Naive B cell (primary cell): ENCODE data around the gene TCF12. TPM values are rescaled to one million over a fixed set of nuclear protein-coding genes. Genes with fewer than 3 reads are reported as not detected.

ENCODE experiments used
- ATAC-seq, 2 donors: fragments of 150-1000 bp; cut with Tn5 transposase; 2 replicates each; pipeline ENCODE4 v1.10.0; 2021; ENCODE audit warnings: low read depth in 2 of 2, mild to moderate bottlenecking in 2 of 2, moderate library complexity in 2 of 2
- DNase-seq: peaks from one replicate; pipeline ENCODE4 v3.0.0; 2022
- H3K27ac Mint-ChIP-seq, 6 donors: one replicate each; pipeline ENCODE4 v1.8.0; 2020 to 2022; ENCODE audit warnings: mild to moderate bottlenecking in 6 of 6, mixed read lengths in 6 of 6, moderate library complexity in 5 of 6, inconsistent platforms in 2 of 6
- H3K27me3 Mint-ChIP-seq, 3 donors: one replicate each; pipeline ENCODE4 v1.8.0; 2021 to 2022; ENCODE audit warnings: mixed read lengths in 3 of 3, mild to moderate bottlenecking in 1 of 3
- H3K36me3 Mint-ChIP-seq, 2 donors: one replicate each; pipeline ENCODE4 v1.8.0; 2020 to 2022; ENCODE audit warnings: mixed read lengths in 2 of 2, inconsistent platforms in 1 of 2, mild to moderate bottlenecking in 1 of 2
- H3K4me1 Mint-ChIP-seq, 3 donors: one replicate each; pipeline ENCODE4 v1.8.0; 2020 to 2022; ENCODE audit warnings: mixed read lengths in 3 of 3, inconsistent platforms in 1 of 3, mild to moderate bottlenecking in 1 of 3, moderate library complexity in 1 of 3
- H3K4me3 Mint-ChIP-seq, 8 donors: one replicate each; pipeline ENCODE4 v1.8.0; 2020 to 2022; ENCODE audit warnings: mild to moderate bottlenecking in 8 of 8, mixed read lengths in 8 of 8, moderate library complexity in 8 of 8, inconsistent platforms in 2 of 8
- H3K9me3 Mint-ChIP-seq, 7 donors: one replicate each; pipeline ENCODE4 v1.8.0; 2020 to 2022; ENCODE audit warnings: mixed read lengths in 7 of 7, mild to moderate bottlenecking in 5 of 7, inconsistent platforms in 2 of 7, moderate library complexity in 1 of 7
- polyA plus RNA-seq, 6 donors: library from polyadenylated mRNA; unstranded; fragments of 300-500 nt; fragmentation: Illumina TruSeq; gene quantifications; one replicate each; pipeline ENCODE4 v1.2.3, GENCODE V29; 2021; ENCODE audit warnings: low read depth in 6 of 6

Gene TCF12
- polyA plus RNA-seq, 6 donors from 2014 or later, result 42.0 to 70.9 (median 56.1) TPM

DNA sequence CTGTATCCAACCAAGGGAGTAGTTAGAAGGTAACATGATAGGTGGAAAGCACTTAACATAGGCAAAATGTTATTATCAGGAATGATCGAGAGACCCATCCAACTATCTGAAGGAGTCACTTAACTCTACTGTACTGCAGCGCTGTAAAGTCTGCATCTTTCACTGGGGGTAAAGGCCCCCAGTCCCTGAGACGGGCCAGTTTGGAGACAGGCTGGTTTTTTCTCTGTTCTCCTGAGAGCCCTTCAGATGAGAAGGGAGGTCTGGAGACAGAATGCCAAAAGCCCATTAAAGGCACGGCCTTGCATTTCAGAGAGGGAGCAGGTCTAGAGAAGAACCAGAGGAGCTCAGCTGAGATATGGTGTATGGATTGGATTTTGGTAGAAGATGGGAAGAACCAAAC, 386.6 kb downstream of the TCF12 start:
- H3K36me3 Mint-ChIP-seq, result peaks cover 50 to 61% of the 10 kb centered on the region in 2 donors
- peak overlapping the region; percentile 20 to 99 (median 88) for H3K27ac Mint-ChIP-seq
- no peak for ATAC-seq
- H3K9me3 Mint-ChIP-seq, result no peaks in the 10 kb centered on the region
- H3K4me3 Mint-ChIP-seq, result peak overlapping the region; percentile 96 to 99 (median 98)
- H3K4me1 Mint-ChIP-seq, result peaks cover 60 to 74% (median 61%) of the 10 kb centered on the region in 3 donors
- DNase-seq, result no peak
- no peaks in the 10 kb centered on the region for H3K27me3 Mint-ChIP-seq

DNA sequence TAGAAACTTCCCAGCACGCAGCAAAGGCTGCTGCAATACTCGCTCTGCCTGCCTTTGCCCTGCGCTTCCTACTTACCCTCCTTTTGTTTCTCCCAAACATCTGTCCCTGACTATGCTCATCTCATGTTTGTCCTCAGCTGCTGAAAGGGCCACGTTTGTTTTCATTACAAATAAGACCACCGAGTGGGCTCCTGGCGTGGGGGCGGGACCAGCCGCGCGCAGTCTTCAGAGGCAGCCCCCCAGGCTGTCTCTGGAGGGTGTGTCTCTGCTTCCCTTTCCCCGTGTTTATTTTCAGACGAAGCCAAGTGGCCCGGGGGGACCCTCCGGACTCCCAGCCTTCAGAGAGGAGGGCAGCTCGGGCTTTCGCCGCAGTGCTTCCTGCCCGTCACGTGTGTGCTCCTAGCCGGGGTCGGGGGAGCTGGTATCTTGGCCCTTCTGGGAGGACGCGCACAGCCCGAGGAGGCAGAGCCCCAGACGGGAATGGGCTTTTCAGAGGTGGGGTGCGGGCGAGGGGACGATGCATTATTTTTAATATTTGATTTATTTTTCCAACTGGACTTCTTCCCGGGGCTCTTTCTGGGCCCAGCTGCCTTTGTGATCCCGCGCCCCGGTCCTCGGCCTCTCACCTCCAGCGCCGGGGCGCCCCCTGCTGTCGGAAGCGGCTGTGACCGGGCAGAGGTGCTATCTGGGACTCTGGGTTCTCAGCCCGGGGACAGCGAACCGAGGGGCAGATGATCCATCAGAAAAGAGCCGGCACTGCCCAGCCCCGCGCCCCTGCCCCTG, 387.9 kb downstream of the TCF12 start:
- Mint-ChIP-seq H3K4me1 (peaks cover 67 to 86% (median 73%) of the 10 kb centered on the region in 3 donors), H3K9me3 (no peaks in the 10 kb centered on the region)

DNA sequence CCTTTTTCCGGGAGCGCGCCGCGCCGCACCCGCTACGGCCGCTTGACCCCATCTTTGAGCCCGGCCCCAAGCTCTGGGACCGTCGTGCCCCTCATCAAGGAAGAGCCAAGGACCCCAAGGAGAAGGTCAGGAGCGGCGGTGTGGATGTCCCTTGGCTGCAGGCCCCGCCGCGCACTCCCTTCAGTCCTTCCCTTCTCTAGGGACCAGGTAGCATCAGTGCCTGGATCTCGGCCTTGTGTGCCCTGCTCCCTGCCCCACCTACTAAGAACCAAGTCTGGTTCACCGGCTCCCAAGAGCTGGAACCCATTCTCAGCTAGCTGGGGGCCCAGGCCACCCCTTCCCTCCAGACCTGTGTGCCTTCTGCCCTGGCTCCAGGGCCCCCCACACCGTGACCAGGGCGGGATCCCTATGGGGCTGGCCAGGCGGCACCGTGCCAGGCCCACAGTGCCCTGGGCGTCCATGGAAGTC, 388.5 kb downstream of the TCF12 start:
- Mint-ChIP-seq H3K4me1 (peaks cover 71 to 91% (median 76%) of the 10 kb centered on the region in 3 donors), H3K27me3 (no peaks in the 10 kb centered on the region), H3K27ac (peak overlapping the region; percentile 70 to 99 (median 92)), H3K4me3 (peak overlapping the region; percentile 85 to 99 (median 98)), H3K36me3 (peaks cover 43 to 51% of the 10 kb centered on the region in 2 donors), H3K9me3 (no peaks in the 10 kb centered on the region)
- ATAC-seq (no peak), DNase-seq (no peak)

More for the DNA sequence above, 387.9 kb downstream of the TCF12 start:
- ATAC-seq (peak; percentile 77), DNase-seq (peak; percentile 82)
- H3K27ac Mint-ChIP-seq, result peak overlapping the region; percentile 70 to 99 (median 93)
- no peaks in the 10 kb centered on the region for H3K27me3 Mint-ChIP-seq
- H3K4me3 Mint-ChIP-seq, result peak overlapping the region; percentile 85 to 99 (median 98)
- H3K36me3 Mint-ChIP-seq, result peaks cover 48 to 57% of the 10 kb centered on the region in 2 donors

DNA sequence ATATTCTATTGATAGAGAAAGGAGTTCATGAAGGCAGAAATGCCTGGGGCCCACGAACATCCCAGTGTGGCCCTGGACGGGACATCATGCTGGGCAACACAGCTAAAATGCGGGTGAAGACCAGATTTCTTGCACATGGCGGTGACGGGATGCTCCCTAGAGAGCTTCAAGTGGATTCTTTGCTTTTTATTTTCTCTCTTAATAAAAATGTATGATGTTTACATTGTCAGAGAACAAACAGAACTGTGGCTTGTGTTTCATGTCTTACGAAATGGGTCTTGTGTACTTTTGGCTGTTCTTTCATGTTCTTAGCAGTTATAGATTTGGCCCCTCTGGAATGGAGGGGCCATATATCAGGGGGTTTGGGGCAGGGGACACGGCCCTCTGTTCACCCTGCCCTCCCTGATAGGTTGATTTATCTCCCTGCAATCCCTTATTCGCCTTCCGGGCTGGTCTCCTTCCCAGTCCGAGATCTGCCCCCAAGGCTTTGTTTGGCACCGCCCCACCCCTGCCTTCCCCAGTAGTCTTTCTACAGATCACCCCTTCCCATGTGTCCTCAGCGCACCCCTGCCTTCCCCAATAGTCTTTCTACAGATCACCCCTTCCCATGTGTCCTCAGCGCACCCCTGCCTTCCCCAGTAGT, 389.2 kb downstream of the TCF12 start:
- DNase-seq, result no peak
- Mint-ChIP-seq H3K9me3 (no peaks in the 10 kb centered on the region), H3K36me3 (peaks cover 36 to 45% of the 10 kb centered on the region in 2 donors), H3K4me3 (peak overlapping the region in 7 of 8 donors; percentile 43 to 99 (median 97)), H3K27me3 (no peaks in the 10 kb centered on the region), H3K4me1 (peaks cover 69 to 85% (median 76%) of the 10 kb centered on the region in 3 donors), H3K27ac (peak overlapping the region; percentile 37 to 99 (median 88))
- ATAC-seq, result no peak

DNA sequence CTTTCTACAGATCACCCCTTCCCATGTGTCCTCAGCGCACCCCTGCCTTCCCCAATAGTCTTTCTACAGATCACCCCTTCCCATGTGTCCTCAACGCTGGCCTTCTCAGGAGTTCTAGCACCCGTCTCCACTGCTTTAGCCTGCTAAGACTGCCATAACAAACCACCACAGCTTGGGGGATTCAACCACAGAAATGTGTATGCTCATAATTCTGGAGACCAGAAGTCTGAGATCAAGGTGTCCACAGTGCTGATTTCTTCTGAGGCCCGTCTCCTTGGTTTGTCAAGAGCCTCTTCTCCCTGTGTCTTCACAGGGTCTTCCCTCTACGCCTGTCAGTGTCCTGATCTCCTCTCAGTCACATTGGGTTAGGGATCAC, 389.7 kb downstream of the TCF12 start:
- H3K4me3 Mint-ChIP-seq, result peak overlapping the region in 6 of 8 donors; percentile 21 to 97 (median 51)
- H3K9me3 Mint-ChIP-seq, result no peaks in the 10 kb centered on the region
- no peaks in the 10 kb centered on the region for H3K27me3 Mint-ChIP-seq
- peak overlapping the region; percentile 20 to 99 (median 84) for H3K27ac Mint-ChIP-seq
- DNase-seq (no peak), ATAC-seq (no peak)
- H3K36me3 Mint-ChIP-seq, result peaks cover 31 to 39% of the 10 kb centered on the region in 2 donors
- peaks cover 64 to 85% (median 73%) of the 10 kb centered on the region in 3 donors for H3K4me1 Mint-ChIP-seq

DNA sequence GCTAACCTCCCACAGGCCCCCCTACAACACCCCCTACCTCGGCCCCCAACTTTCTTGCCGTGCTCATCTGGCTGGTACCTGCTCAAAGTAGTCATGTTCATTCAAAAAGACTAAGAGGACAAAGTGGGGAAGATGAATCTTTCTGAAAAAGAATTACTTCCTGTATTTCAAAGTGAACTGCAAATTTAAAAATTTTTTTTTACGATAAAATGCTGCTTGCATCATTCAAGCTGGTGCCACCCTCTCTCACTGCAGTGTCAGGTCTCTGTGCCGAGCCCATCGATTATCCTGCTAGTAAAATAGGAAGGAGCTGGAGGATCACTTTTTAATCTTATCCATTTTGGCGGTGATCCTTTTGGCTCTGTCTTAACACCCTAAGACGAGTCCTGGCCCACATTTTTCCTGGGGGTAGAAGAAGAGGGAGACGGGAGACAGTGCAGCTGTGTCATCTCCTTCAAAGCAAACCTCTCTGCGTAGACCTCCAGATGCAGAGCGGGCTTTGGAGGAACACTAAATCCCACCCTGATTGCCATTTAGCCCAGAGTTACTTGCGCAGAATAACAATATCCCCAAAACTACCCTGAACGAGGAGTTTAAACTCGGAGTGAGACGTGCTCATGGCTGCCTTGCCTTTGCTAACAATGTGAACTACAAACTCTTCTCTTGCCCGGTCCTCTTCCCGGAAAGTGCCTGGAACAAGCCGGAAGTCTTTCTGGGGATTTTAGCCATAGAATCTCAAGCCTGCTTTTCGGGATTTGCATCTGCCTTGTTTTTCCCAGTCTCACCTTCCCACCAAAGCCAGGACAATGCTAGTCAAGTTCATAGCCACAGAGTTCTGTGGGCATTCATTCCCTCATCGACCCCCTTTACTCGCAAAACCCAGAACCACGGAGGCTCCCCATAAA, 391.7 kb downstream of the TCF12 start:
- Mint-ChIP-seq H3K27ac (peak overlapping the region; percentile 86 to 99 (median 90)), H3K9me3 (no peaks in the 10 kb centered on the region), H3K36me3 (peaks cover 15 to 21% of the 10 kb centered on the region in 2 donors), H3K4me3 (peak overlapping the region in 3 of 8 donors; percentile 35 to 69 (median 50)), H3K4me1 (peaks cover 47 to 65% (median 62%) of the 10 kb centered on the region in 3 donors), H3K27me3 (no peaks in the 10 kb centered on the region)
- ATAC-seq (no peak), DNase-seq (no peak)

DNA sequence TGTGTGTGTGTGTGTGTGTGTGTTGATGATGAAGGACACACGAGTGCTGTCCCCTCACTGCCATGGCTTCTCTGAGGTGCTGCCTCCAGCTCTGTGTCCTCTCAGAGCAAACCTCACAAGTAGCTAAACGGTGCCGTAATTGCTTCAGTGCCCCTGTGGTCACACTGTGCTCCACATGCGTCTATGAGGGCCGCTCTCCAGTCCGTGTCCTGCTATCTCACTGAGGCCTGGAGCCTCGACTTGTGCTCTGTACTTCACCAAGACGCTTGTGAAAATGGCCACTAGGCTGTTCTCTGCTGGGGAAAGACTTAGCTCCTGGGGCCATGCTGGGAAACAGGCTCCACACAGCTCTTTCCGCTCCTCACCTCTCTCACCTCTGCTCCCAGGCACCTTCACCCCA, 392.4 kb downstream of the TCF12 start:
- peak overlapping the region; percentile 78 to 99 (median 90) for H3K27ac Mint-ChIP-seq
- no peaks in the 10 kb centered on the region for H3K9me3 Mint-ChIP-seq
- DNase-seq (no peak), ATAC-seq (no peak)
- peak overlapping the region in 3 of 8 donors; percentile 13 to 63 (median 15) for H3K4me3 Mint-ChIP-seq
- H3K4me1 Mint-ChIP-seq, result peaks cover 42 to 61% (median 58%) of the 10 kb centered on the region in 3 donors
- H3K36me3 Mint-ChIP-seq, result peaks cover 10 to 14% of the 10 kb centered on the region in 2 donors
- no peaks in the 10 kb centered on the region for H3K27me3 Mint-ChIP-seq

DNA sequence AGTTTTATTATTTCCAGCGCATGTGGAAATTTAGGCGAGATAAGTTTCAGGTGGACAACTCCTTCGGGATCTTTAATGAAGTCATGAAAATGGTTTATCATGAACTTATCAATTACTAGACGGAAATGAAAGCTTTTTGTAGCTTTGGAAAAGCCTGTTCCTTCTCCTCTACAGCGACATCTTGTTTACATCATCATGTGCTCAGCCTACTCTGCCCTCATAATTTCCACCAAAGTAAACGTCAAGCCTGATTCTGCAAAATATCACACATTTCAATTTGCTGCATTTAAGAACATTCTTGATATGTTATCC, 393.5 kb downstream of the TCF12 start:
- Mint-ChIP-seq H3K36me3 (peaks cover 5 to 8% of the 10 kb centered on the region in 2 donors), H3K27me3 (no peaks in the 10 kb centered on the region), H3K27ac (peak overlapping the region in 2 of 6 donors; percentile 91 to 99), H3K4me1 (peaks cover 34 to 55% (median 53%) of the 10 kb centered on the region in 3 donors), H3K9me3 (no peaks in the 10 kb centered on the region), H3K4me3 (no peak overlapping the region)
- no peak for DNase-seq
- no peak for ATAC-seq

DNA sequence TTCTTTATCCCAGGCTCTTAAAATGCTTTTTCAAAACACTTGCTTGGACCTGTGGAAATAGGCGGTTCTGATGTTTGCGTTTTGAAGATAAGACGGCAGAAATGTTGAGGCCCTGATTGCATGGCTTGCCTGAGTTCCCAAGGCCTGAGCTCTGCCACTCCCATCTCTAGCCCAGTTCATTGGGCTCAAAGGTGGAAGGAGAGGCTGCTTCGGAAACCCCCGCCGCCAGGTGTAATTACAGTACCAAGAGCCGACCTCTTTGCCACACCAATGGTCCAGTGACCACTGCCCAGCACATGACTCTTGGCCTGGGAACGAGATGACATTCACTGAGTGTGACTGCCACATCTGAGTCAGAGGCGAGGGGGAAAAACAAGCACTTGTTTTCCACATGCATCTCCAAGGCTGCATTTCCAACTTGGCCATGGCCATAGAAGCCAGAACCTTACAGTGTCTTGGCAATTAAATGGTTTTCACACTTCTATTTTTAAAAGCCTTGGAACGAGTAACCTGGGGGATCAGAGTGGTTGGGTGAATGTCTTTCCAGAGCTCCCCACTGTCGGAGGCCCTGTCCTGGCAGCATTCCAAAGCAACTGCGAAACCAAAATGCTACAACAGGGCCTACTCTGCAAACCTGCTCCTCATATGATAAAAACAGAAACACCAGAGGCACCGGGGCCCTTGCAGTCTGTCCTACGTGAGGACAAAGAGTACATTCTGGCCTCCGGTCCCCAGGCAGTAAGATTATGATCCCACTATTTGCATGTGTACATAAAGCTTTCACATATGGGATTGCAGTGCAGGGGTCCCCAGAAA, 394.1 kb downstream of the TCF12 start:
- Mint-ChIP-seq H3K9me3 (no peaks in the 10 kb centered on the region), H3K36me3 (peaks cover 5 to 8% of the 10 kb centered on the region in 2 donors), H3K4me1 (peaks cover 28 to 57% (median 54%) of the 10 kb centered on the region in 3 donors), H3K27ac (peak overlapping the region in 2 of 6 donors; percentile 87 to 99), H3K4me3 (no peak overlapping the region), H3K27me3 (no peaks in the 10 kb centered on the region)
- ATAC-seq, result no peak
- DNase-seq, result no peak

DNA sequence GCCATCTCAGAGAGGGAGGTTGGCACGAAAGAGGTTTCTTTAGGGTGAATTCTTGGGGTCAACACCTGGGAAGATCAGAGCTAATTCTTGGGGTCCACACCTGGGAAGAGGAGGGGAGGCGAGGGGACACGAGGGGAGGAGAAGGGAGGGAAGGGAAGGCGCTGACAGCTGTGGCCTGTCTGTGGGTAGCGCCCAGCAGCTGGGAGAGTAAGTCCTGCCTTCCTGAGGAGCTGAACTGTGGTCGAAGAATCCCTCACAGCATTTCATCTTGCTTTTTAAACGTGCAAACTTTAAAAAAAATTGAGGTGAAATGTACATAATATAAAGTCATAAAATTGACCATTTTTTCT, 394.7 kb downstream of the TCF12 start:
- H3K27ac Mint-ChIP-seq, result peak overlapping the region in 3 of 6 donors; percentile 77 to 87 (median 85)
- no peaks in the 10 kb centered on the region for H3K9me3 Mint-ChIP-seq
- H3K36me3 Mint-ChIP-seq, result peaks cover 4 to 5% of the 10 kb centered on the region in 2 donors
- no peaks in the 10 kb centered on the region for H3K27me3 Mint-ChIP-seq
- H3K4me3 Mint-ChIP-seq, result no peak overlapping the region
- peaks cover 23 to 53% (median 48%) of the 10 kb centered on the region in 3 donors for H3K4me1 Mint-ChIP-seq
- ATAC-seq (no peak), DNase-seq (no peak)

DNA sequence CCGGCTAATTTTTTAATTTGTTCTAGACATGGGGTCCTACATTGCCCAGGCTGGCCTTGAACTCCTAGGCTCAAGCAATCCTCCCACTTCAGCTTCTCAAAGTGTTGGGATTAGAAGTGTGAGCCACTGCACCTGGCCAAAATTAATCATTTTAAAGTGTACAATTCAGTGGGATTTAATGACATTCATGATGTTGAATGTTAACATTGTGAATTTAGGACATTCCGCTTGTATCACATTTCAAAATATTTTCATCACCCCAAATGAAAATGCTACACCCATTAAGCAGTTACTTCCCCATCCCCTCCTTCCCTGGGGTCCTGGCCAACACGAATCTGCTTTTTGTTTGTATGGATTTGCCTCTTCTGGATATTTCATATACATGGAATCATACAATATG, 395.8 kb downstream of the TCF12 start:
- DNase-seq, result no peak
- no peak overlapping the region for H3K4me3 Mint-ChIP-seq
- H3K4me1 Mint-ChIP-seq, result peaks cover 26 to 47% (median 43%) of the 10 kb centered on the region in 3 donors
- ATAC-seq, result no peak
- H3K36me3 Mint-ChIP-seq, result peaks cover 0 to 5% of the 10 kb centered on the region in 2 donors
- H3K27me3 Mint-ChIP-seq, result no peaks in the 10 kb centered on the region
- peak overlapping the region; percentile 28 to 87 (median 73) for H3K27ac Mint-ChIP-seq
- no peaks in the 10 kb centered on the region for H3K9me3 Mint-ChIP-seq

DNA sequence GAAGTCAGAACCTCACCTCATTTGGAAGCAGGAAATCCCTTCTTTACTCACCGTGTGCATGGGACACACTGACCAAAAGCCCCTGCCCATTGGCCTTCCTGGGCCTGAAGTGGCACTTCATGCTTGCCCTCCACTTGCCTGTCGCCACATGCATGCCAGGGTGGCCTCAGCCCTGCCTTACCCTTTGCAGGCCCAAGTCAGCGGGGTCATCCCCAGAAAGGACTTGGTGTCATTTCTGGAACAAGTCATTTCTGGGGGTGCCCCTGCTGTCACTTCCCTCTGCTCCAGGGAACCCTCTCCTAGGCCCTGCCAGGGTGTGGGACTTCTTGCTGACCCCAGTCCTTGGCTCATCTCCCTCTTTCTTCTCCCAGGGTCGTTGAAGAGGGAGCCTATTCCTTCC, 398.0 kb downstream of the TCF12 start:
- Mint-ChIP-seq H3K27me3 (no peaks in the 10 kb centered on the region), H3K9me3 (no peaks in the 10 kb centered on the region), H3K4me3 (no peak overlapping the region), H3K36me3 (no peaks in the 10 kb centered on the region), H3K27ac (peak overlapping the region in 1 of 6 donors; percentile 67), H3K4me1 (peaks cover 25 to 40% (median 35%) of the 10 kb centered on the region in 3 donors)
- no peak for DNase-seq
- no peak for ATAC-seq
